PC-3 (cell line): Measurements from ENCODE around the gene SPC24. TPM values are rescaled to one million over a fixed set of nuclear protein-coding genes. Genes with fewer than 3 reads are reported as not detected.
A peak's percentile ranks its signal among the peaks of the same experiment; 100 is the strongest.
"Not testable (repeated sequence)": the region's sequence is repeated elsewhere in the genome, so short reads cannot be mapped to it uniquely, and the experiment has no call there.

Experiments
- ATAC-seq: fragments of 200-7000 bp; cut with Tn5 transposase; 2 replicates; pipeline ENCODE4 v1.9.1; 2020; ENCODE audit warnings: mild to moderate bottlenecking, moderate library complexity
- BruUV-seq: library from RNA; stranded (reverse); fragments of 400-500 nt; replicated peaks from 2 replicates; lab custom pipeline; 2021; lab: Mats Ljungman, UMichigan
- CTCF ChIA-PET: fragments of 300-600 bp; sonication (Branson Sonifier 250); formaldehyde crosslinking; loops from one replicate; lab custom pipeline; 2022; ENCODE audit warnings: antibody characterized with exemption; lab: Charles Lee
- POLR2A ChIA-PET: fragments of 300-600 bp; sonication (Branson Sonifier 250); formaldehyde crosslinking; loops from one replicate; lab custom pipeline; 2022; ENCODE audit warnings: antibody characterized with exemption; ENCODE audit not compliant: unreplicated experiment; lab: Charles Lee
- DNase-seq: peaks from one replicate; pipeline ENCODE4 v3.0.0-alpha.2; 2015
- H2AFZ ChIP-seq: fragments of 300-600 bp; sonication (generic); 2 replicates; pipeline ENCODE4 v1.6.0; 2016; ENCODE audit warnings: antibody characterized with exemption, low read length
- H3F3A ChIP-seq: fragments of 300-600 bp; sonication (generic); one replicate; pipeline ENCODE4 v1.6.0; 2017; ENCODE audit warnings: antibody characterized with exemption, low read length, control low read depth, mild to moderate bottlenecking; ENCODE audit not compliant: unreplicated experiment
- H3K27ac ChIP-seq: fragments of 300-600 bp; sonication (generic); 2 replicates; pipeline ENCODE4 v1.5.1; 2016; ENCODE audit warnings: mild to moderate bottlenecking, low read length
- H3K27me3 ChIP-seq: fragments of 300-600 bp; sonication (generic); 2 replicates; pipeline ENCODE4 v1.6.1; 2016; ENCODE audit warnings: low read length, mixed read lengths
- H3K36me3 ChIP-seq: fragments of 300-600 bp; sonication (generic); 2 replicates; pipeline ENCODE4 v1.6.1; 2016; ENCODE audit warnings: low read depth, mixed run types, low read length, mixed read lengths
- H3K4me1 ChIP-seq: fragments of 300-600 bp; sonication (generic); 2 replicates; pipeline ENCODE4 v1.5.1; 2016; ENCODE audit warnings: low read length; ENCODE audit not compliant: insufficient read depth
- H3K4me2 ChIP-seq: fragments of 300-600 bp; sonication (generic); 2 replicates; pipeline ENCODE4 v1.6.0; 2016; ENCODE audit warnings: low read length
- H3K4me3 ChIP-seq: fragments of 300-600 bp; sonication (generic); 2 replicates; pipeline ENCODE4 v1.5.1; 2016; ENCODE audit warnings: mild to moderate bottlenecking, low read length, mixed read lengths
- H3K79me2 ChIP-seq: fragments of 300-600 bp; sonication (generic); 2 replicates; pipeline ENCODE4 v1.6.1; 2017; ENCODE audit warnings: low read length, mixed read lengths
- H3K9ac ChIP-seq: fragments of 300-600 bp; sonication (generic); 2 replicates; pipeline ENCODE4 v1.6.0; 2016; ENCODE audit warnings: mild to moderate bottlenecking, low read length
- H3K9me2 ChIP-seq: fragments of 300-600 bp; sonication (generic); replicated peaks from 2 replicates; pipeline ENCODE4 v1.6.1; 2016; ENCODE audit warnings: mixed run types, low read length, mixed read lengths
- H3K9me3 ChIP-seq: fragments of 300-600 bp; sonication (generic); 2 replicates; pipeline ENCODE4 v1.6.1; 2016; ENCODE audit warnings: low read length, mixed read lengths
- H4K20me1 ChIP-seq: fragments of 300-600 bp; sonication (generic); 2 replicates; pipeline ENCODE4 v1.6.1; 2016; ENCODE audit warnings: low read length, mixed read lengths
- EZH2 ChIP-seq: fragments of 300-600 bp; sonication (generic); IDR thresholded peaks from one replicate; pipeline ENCODE4 v1.6.1; 2017; ENCODE audit warnings: antibody characterized with exemption, mild to moderate bottlenecking, low read length; ENCODE audit not compliant: unreplicated experiment
- EZH2phosphoT487 ChIP-seq: fragments of 300-600 bp; sonication (generic); IDR thresholded peaks from 2 replicates; pipeline ENCODE4 v1.6.1; 2018; ENCODE audit warnings: mild to moderate bottlenecking, antibody characterized with exemption, low read length, borderline replicate concordance
- intact Hi-C: fragments of 100-400 bp; cut with micrococcal nuclease; formaldehyde crosslinking; loops from 2 replicates; pipeline ENCODE4 v1.9.0; 2023
- total RNA-seq: library from RNA; depleted of rRNA; stranded (reverse); fragments of >200 nt; gene quantifications from 2 replicates; pipeline ENCODE4 v1.2.3, GENCODE V29; 2014
- TF ChIP-seq, protein P1 (sequence below): fragments of 300-600 bp; sonication (generic); conservative IDR thresholded peaks from 2 replicates; pipeline ENCODE4 v1.5.1; 2017; ENCODE audit warnings: antibody characterized with exemption, low read depth, mild to moderate bottlenecking, low read length

The SPC24 gene
- total RNA-seq, 1 experiment from 2014 or later, result 142 TPM

DNA sequence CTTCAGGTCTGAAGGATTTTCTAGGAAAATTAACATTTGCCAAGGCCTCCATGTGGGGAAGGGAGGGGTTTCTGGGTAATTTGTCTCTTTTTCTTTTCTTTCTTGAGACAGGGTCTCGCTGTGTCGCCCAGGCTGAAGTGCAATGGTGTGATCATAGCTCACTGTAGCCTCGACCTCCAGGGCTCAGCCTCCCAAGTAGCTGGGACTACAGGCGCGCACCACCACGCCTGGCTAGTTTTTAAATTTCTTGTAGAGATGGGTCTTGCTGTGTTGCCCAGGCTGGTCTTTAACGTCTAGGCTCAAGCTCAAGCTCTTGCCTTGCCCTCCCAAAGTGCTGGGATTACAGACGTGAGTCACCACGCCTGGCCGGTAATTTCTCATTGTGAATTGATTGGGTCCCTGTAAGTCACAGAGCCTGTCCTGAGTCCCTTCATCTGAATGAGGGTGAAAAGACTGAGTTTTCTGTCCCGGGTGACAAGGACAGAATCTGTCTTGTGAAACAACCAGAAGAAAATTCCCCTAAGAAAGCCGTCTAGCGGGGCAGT is 10.0 kb upstream of the SPC24 start:
- Histone ChIP-seq H3K36me3 (peaks cover 22% of the 10 kb centered on the region), H3K27ac (no peak overlapping the region), H2AFZ (no peak overlapping the region), H3F3A (peaks cover 7% of the 10 kb centered on the region), H3K9ac (no peak overlapping the region), H3K27me3 (no peaks in the 10 kb centered on the region), H3K4me2 (no peak overlapping the region), H3K79me2 (no peaks in the 10 kb centered on the region), H3K9me2 (no peaks in the 10 kb centered on the region), H3K4me3 (no peak overlapping the region), H4K20me1 (no peaks in the 10 kb centered on the region), H3K4me1 (peaks cover 18% of the 10 kb centered on the region), H3K9me3 (no peaks in the 10 kb centered on the region)
- TF ChIP-seq EZH2 (no peak), EZH2phosphoT487 (no peak)
- TF ChIP-seq, protein P1, sequence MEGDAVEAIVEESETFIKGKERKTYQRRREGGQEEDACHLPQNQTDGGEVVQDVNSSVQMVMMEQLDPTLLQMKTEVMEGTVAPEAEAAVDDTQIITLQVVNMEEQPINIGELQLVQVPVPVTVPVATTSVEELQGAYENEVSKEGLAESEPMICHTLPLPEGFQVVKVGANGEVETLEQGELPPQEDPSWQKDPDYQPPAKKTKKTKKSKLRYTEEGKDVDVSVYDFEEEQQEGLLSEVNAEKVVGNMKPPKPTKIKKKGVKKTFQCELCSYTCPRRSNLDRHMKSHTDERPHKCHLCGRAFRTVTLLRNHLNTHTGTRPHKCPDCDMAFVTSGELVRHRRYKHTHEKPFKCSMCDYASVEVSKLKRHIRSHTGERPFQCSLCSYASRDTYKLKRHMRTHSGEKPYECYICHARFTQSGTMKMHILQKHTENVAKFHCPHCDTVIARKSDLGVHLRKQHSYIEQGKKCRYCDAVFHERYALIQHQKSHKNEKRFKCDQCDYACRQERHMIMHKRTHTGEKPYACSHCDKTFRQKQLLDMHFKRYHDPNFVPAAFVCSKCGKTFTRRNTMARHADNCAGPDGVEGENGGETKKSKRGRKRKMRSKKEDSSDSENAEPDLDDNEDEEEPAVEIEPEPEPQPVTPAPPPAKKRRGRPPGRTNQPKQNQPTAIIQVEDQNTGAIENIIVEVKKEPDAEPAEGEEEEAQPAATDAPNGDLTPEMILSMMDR, result no peak
- intact Hi-C loops, result no loop called here
- BruUV-seq, result no TSS peak
- ATAC-seq (no peak), DNase-seq (no peak)
- ChIA-PET CTCF (no interaction called here), POLR2A (interaction anchor here (0.7 kb wide), 1 partner anchor 17 kb away, joined by 4 read pairs; no protein-coding TSS in a partner anchor)

DNA sequence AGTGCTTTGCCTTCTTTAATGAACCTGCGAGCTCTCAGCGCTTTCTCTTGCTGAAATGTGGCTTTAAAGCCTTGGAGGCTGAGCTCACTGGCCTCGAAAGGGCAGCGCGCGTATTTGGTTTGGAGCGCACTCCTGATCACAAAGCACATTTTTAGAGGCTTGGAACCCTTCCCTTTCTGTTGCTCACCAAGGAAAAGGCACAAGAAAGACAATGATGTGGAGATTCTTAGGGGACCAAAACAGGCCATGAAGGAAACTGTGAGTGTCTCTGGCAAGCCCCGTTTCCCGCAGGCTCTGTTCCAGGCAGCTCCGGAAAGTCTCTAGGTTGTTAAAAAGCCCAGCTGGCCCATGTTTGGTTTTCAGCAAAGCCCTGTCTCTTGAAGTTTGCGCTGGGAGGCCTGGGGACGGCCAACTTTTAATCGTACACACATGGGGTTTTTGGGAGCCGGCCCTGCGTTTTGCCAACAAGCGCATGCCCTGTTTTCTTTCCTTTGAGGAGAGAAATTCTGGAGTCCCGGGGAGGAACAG is 9.4 kb upstream of the SPC24 start:
- H4K20me1 ChIP-seq, result no peaks in the 10 kb centered on the region
- H3K4me2 ChIP-seq, result no peak overlapping the region
- intact Hi-C loops, result no loop called here
- H3K4me1 ChIP-seq, result peaks cover 18% of the 10 kb centered on the region
- no peaks in the 10 kb centered on the region for H3K9me2 ChIP-seq
- peaks cover 17% of the 10 kb centered on the region; the same call in 1 of the 2 replicates for H3K36me3 ChIP-seq
- H3K4me3 ChIP-seq, result no peak overlapping the region
- H3K27me3 ChIP-seq, result no peaks in the 10 kb centered on the region
- ChIA-PET CTCF (no interaction called here), POLR2A (no interaction called here)
- DNase-seq, result no peak
- H3F3A ChIP-seq, result peaks cover 7% of the 10 kb centered on the region
- H3K9ac ChIP-seq, result no peak overlapping the region
- no peaks in the 10 kb centered on the region for H3K9me3 ChIP-seq
- H3K79me2 ChIP-seq, result no peaks in the 10 kb centered on the region
- H2AFZ ChIP-seq, result no peak overlapping the region
- TF ChIP-seq EZH2 (no peak), EZH2phosphoT487 (no peak)
- TF ChIP-seq, protein P1, result no peak
- no TSS peak for BruUV-seq
- no peak for ATAC-seq
- no peak overlapping the region for H3K27ac ChIP-seq

DNA sequence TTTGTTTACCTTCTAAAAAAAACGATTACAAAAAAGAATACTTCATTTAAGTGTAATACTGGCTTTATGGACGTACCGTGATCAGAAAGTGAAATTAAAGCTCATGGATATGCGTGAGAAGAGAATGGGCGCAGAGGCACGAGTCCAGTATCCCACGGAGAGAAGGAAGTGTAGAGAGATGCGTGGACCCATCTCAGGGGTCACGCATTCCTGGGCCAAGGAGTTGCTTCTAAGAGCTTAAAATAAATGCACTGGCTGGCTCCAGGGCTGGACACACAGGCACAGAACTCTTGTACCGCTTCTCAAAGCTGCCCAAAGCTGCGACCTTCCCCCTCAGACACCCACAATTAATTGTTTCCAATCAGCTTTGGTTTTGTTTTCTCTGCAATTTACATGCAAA is 8.7 kb upstream of the SPC24 start:
- Histone ChIP-seq H3K27me3 (no peaks in the 10 kb centered on the region), H3K9ac (no peak overlapping the region), H2AFZ (no peak overlapping the region), H3F3A (peaks cover 7% of the 10 kb centered on the region), H3K4me3 (no peak overlapping the region), H3K9me3 (no peaks in the 10 kb centered on the region), H3K4me2 (no peak overlapping the region), H3K4me1 (peaks cover 16% of the 10 kb centered on the region), H3K9me2 (no peaks in the 10 kb centered on the region), H3K36me3 (peaks cover 14% of the 10 kb centered on the region; the same call in 1 of the 2 replicates), H4K20me1 (no peaks in the 10 kb centered on the region), H3K27ac (no peak overlapping the region), H3K79me2 (no peaks in the 10 kb centered on the region)
- ChIA-PET POLR2A (no interaction called here), CTCF (no interaction called here)
- BruUV-seq, result TSS peak; percentile 55
- DNase-seq (no peak), ATAC-seq (no peak)
- TF ChIP-seq EZH2phosphoT487, result no peak
- no peak for TF ChIP-seq EZH2
- TF ChIP-seq, protein P1, result no peak
- intact Hi-C loops, result no loop called here

DNA sequence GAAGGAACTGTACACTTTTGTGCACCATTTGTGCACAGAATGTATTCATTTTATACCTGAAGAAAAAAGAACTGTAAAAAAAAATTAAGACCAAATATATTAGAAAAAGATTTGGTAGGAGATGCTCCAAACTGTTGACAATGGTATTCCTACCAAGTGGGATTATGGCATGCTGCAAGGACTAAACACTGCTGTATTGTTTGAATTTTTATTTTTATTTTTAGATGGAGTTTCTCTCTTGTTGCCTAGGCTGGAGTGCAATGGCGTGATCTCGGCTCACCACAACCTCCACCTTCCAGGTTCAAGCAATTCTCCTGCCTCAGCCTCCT is 4.8 kb upstream of the SPC24 start:
- H3K9me3 ChIP-seq, H3K27me3 ChIP-seq, BruUV-seq, H3F3A ChIP-seq, H3K36me3 ChIP-seq, H3K27ac ChIP-seq, H3K9ac ChIP-seq, H4K20me1 ChIP-seq, H3K79me2 ChIP-seq, H3K9me2 ChIP-seq, H2AFZ ChIP-seq, ATAC-seq, H3K4me3 ChIP-seq, CTCF ChIA-PET, intact Hi-C loops, H3K4me2 ChIP-seq, DNase-seq, H3K4me1 ChIP-seq: not testable (repeated sequence)
- POLR2A ChIA-PET, result interaction anchor here (0.6 kb wide), 1 partner anchor 22 kb away, joined by 5 read pairs; no protein-coding TSS in a partner anchor
